Sigmoid colon (tissue), 4 donors: ENCODE results near the gene LILRB4.

Experiments
- POLR2A ChIP-seq, 2 donors: fragments of 450-650 bp; IDR thresholded peaks; one replicate each; pipeline ENCODE4 v1.6.1; 2016; ENCODE audit warnings: antibody characterized with exemption in 2 of 2, mild to moderate bottlenecking in 2 of 2, moderate library complexity in 2 of 2
- POLR2AphosphoS5 ChIP-seq, 4 donors: sonication (generic); formaldehyde crosslinking; IDR thresholded peaks; one replicate each; pipeline ENCODE4 v1.6.1; 2017; ENCODE audit warnings: antibody characterized with exemption in 4 of 4
- TF ChIP-seq, protein P1 (sequence below), 4 experiments: fragments of 450-650 bp in 3 of 4; fragments of 200-600 bp in 1 of 4; IDR thresholded peaks; one replicate each; pipeline ENCODE4 v1.5.1; 2016 to 2019; ENCODE audit warnings: antibody characterized with exemption in 4 of 4, mild to moderate bottlenecking in 3 of 4, moderate library complexity in 2 of 4

DNA sequence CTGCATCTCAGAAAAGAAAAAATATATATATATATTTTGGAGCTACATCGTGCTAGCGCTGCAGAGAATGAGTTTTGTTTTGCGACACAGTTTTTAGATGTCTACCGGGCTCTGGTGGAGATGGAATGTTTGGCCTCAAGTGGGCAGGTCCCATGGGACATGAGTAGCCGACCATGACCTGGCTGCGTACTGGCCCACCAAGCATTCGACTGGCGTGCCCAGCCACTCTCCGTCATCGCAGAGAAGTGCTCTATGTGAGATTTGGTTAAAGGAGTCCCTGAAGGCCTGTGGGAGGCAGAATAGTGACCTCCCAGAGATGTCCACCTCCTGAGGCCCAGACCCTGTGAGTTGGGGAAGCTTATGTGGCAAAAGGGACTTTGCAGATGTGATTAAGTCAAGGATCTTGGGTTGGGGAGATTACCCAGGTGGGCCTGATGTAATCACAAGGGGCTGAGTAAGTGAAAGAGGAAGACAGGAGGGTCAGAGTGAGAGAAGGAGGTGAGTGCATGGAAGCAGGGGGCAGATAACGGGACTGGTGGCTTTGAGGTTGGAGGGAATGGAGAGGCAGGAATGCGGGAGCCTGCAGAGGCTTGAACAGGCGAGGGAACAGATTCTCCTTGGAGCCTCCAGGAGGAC is 821 bp upstream of the LILRB4 start:
- TF ChIP-seq POLR2A (IDR thresholded peaks at IDR 0.05) (no peak), POLR2AphosphoS5 (IDR thresholded peaks at IDR 0.05) (no peak)
- TF ChIP-seq, protein P1, sequence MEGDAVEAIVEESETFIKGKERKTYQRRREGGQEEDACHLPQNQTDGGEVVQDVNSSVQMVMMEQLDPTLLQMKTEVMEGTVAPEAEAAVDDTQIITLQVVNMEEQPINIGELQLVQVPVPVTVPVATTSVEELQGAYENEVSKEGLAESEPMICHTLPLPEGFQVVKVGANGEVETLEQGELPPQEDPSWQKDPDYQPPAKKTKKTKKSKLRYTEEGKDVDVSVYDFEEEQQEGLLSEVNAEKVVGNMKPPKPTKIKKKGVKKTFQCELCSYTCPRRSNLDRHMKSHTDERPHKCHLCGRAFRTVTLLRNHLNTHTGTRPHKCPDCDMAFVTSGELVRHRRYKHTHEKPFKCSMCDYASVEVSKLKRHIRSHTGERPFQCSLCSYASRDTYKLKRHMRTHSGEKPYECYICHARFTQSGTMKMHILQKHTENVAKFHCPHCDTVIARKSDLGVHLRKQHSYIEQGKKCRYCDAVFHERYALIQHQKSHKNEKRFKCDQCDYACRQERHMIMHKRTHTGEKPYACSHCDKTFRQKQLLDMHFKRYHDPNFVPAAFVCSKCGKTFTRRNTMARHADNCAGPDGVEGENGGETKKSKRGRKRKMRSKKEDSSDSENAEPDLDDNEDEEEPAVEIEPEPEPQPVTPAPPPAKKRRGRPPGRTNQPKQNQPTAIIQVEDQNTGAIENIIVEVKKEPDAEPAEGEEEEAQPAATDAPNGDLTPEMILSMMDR (IDR thresholded peaks at IDR 0.05) = no peak
